ENCODE results near the gene ZNF341. TPM values are rescaled to one million over a fixed set of nuclear protein-coding genes. Genes with fewer than 3 reads are reported as not detected.

The ZNF341 gene
- total RNA-seq, 1 donor from 2014 or later: 5.3 TPM

GRCh38 chr20:33687370-33687915 lies 44.4 kb upstream of the ZNF341 start:
- Mint-ChIP-seq H3K27me3 (ENCODE audit: low read depth) (no peaks in the 10 kb centered on the region), H3K27ac (peak overlapping the region; percentile 95), H3K4me3 (no peak overlapping the region), H3K36me3 (no peaks in the 10 kb centered on the region), H3K4me1 (peaks cover 29% of the 10 kb centered on the region), H3K9me3 (no peaks in the 10 kb centered on the region)
- TF ChIP-seq, protein P1, sequence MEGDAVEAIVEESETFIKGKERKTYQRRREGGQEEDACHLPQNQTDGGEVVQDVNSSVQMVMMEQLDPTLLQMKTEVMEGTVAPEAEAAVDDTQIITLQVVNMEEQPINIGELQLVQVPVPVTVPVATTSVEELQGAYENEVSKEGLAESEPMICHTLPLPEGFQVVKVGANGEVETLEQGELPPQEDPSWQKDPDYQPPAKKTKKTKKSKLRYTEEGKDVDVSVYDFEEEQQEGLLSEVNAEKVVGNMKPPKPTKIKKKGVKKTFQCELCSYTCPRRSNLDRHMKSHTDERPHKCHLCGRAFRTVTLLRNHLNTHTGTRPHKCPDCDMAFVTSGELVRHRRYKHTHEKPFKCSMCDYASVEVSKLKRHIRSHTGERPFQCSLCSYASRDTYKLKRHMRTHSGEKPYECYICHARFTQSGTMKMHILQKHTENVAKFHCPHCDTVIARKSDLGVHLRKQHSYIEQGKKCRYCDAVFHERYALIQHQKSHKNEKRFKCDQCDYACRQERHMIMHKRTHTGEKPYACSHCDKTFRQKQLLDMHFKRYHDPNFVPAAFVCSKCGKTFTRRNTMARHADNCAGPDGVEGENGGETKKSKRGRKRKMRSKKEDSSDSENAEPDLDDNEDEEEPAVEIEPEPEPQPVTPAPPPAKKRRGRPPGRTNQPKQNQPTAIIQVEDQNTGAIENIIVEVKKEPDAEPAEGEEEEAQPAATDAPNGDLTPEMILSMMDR (IDR thresholded peaks at IDR 0.05; ENCODE audit: unreplicated experiment): no peak
- DNase-seq (ENCODE audit: low spot score in 2 of 2, unreplicated experiment in 2 of 2): no peak

DNA sequence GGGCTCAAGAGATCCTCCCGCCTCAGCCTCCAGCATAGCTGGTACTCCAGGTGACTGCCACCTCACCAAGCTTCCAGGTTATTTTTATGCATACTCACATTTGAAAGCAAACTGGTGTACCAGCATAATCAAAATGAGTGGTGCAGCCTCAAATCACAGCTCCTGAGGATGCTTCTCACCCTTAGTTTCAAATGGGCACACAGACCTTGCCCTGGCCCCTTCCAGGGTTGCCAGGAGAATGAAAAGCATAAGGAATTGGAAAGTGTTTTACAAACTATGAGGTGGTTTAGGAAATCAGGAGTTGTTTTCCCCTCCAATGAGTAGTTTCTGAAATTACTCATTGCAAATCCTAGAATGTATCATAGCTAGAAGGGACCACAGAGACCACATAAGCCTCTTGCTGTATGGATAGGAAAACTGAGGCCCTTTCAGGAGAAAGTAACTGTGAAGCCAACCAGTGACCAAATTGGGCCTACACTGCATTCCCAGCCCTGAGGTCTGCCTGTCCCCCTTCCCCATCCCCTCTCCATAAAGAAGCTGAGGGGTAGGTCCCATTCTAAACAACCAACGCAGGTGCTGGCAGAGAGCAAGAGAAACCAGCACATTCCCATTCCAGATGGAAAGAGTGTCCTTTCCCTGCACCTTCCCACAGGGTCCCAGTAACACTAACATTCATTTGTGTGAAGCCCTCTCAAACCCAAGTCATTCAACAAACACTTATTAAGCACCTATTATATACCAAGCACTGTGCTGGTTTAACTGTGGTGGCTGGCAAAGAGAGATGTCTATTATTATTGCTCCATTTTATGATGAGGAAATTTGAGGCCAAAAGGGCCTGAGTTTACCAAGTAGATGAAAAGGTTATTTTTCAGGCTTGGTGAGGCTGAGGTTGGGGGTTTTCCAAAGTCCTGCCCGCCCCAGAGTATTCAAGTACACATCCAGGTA lies 43.5 kb upstream of the ZNF341 start:
- no peaks in the 10 kb centered on the region for H3K36me3 Mint-ChIP-seq
- no peaks in the 10 kb centered on the region for H3K27me3 Mint-ChIP-seq (ENCODE audit: low read depth)
- no peaks in the 10 kb centered on the region for H3K9me3 Mint-ChIP-seq
- no peak for DNase-seq (ENCODE audit: low spot score in 2 of 2, unreplicated experiment in 2 of 2)
- no peak overlapping the region for H3K4me3 Mint-ChIP-seq
- H3K4me1 Mint-ChIP-seq: peaks cover 29% of the 10 kb centered on the region
- peak overlapping the region; percentile 95 for H3K27ac Mint-ChIP-seq
- TF ChIP-seq, protein P1 (IDR thresholded peaks at IDR 0.05; ENCODE audit: unreplicated experiment): no peak

GRCh38 chr20:33688938-33689424 lies 42.8 kb upstream of the ZNF341 start:
- H3K4me1 Mint-ChIP-seq: peaks cover 30% of the 10 kb centered on the region
- no peaks in the 10 kb centered on the region for H3K9me3 Mint-ChIP-seq
- H3K27me3 Mint-ChIP-seq (ENCODE audit: low read depth): no peaks in the 10 kb centered on the region
- DNase-seq (ENCODE audit: low spot score in 2 of 2, unreplicated experiment in 2 of 2): no peak
- no peak overlapping the region for H3K4me3 Mint-ChIP-seq
- H3K27ac Mint-ChIP-seq: peak overlapping the region; percentile 95
- TF ChIP-seq, protein P1 (IDR thresholded peaks at IDR 0.05; ENCODE audit: unreplicated experiment): no peak
- no peaks in the 10 kb centered on the region for H3K36me3 Mint-ChIP-seq

DNA sequence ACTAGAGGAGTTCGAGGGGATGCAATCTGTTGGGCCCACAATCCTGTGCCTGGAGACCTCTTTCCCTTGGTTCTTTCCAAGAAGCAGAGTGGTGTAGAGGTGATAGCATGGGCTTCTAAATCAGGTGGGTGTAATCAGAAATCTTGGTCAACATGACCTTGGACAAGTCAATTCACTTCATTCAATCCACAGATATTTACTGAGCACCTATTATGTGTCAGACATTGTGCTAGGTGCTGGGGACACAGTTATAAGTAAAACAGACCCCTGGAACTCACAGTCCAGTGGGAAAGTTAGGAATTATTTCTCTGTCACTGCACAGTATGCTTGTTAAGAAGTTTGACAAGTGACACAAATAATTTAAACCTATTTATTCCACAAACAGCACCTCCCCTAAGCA lies 42.3 kb upstream of the ZNF341 start:
- TF ChIP-seq, protein P1 (IDR thresholded peaks at IDR 0.05; ENCODE audit: unreplicated experiment): no peak
- no peak overlapping the region for H3K4me3 Mint-ChIP-seq
- peak overlapping the region; percentile 95 for H3K27ac Mint-ChIP-seq
- H3K36me3 Mint-ChIP-seq: no peaks in the 10 kb centered on the region
- DNase-seq (ENCODE audit: low spot score in 2 of 2, unreplicated experiment in 2 of 2): no peak
- peaks cover 34% of the 10 kb centered on the region for H3K4me1 Mint-ChIP-seq
- H3K27me3 Mint-ChIP-seq (ENCODE audit: low read depth): no peaks in the 10 kb centered on the region
- no peaks in the 10 kb centered on the region for H3K9me3 Mint-ChIP-seq

- H3K27ac Mint-ChIP-seq: peak overlapping the region; percentile 47
- no peaks in the 10 kb centered on the region for H3K27me3 Mint-ChIP-seq (ENCODE audit: low read depth)
- H3K36me3 Mint-ChIP-seq: no peaks in the 10 kb centered on the region
- no peak overlapping the region for H3K4me3 Mint-ChIP-seq
- no peaks in the 10 kb centered on the region for H3K9me3 Mint-ChIP-seq
- TF ChIP-seq, protein P1 (IDR thresholded peaks at IDR 0.05; ENCODE audit: unreplicated experiment): no peak
- H3K4me1 Mint-ChIP-seq: peaks cover 31% of the 10 kb centered on the region
- DNase-seq (ENCODE audit: low spot score in 2 of 2, unreplicated experiment in 2 of 2): no peak
These were observed 41.8 kb upstream of the ZNF341 start for GRCh38 chr20:33689973-33690372.
